DOHH2 (cell line): ENCODE measurements around the gene ATG12.
"Not testable (repeated sequence)": the region's sequence is repeated elsewhere in the genome, so short reads cannot be mapped to it uniquely, and the experiment has no call there.

ENCODE experiments used
- H3F3A ChIP-seq: fragments of 200-600 bp; sonication (generic), shearing (Covaris generic); 2 replicates; pipeline ENCODE4 v1.6.0; 2016; ENCODE audit warnings: antibody characterized with exemption, mild to moderate bottlenecking; ENCODE audit not compliant: control insufficient read depth, insufficient read depth
- H3K27ac ChIP-seq: fragments of 200-600 bp; sonication (generic); 2 replicates; pipeline ENCODE4 v1.5.1; 2014; ENCODE audit warnings: low read depth, mild to moderate bottlenecking, low read length, moderate library complexity
- H3K27me3 ChIP-seq: fragments of 200-600 bp; sonication (generic); 2 replicates; pipeline ENCODE4 v1.6.1; 2014; ENCODE audit warnings: mild to moderate bottlenecking, low read length, mixed read lengths; ENCODE audit not compliant: control insufficient read depth
- H3K36me3 ChIP-seq: fragments of 200-600 bp; sonication (generic); 2 replicates; pipeline ENCODE4 v1.6.1; 2014; ENCODE audit warnings: mild to moderate bottlenecking, low read length, moderate library complexity, mixed read lengths; ENCODE audit not compliant: control insufficient read depth
- H3K4me1 ChIP-seq: fragments of 200-600 bp; sonication (generic); 2 replicates; pipeline ENCODE4 v1.6.1; 2014; ENCODE audit warnings: mild to moderate bottlenecking, low read length, mixed read lengths; ENCODE audit not compliant: control insufficient read depth
- H3K4me2 ChIP-seq: fragments of 200-600 bp; sonication (generic); 2 replicates; pipeline ENCODE4 v1.6.0; 2014; ENCODE audit warnings: mild to moderate bottlenecking, low read length, moderate library complexity
- H3K4me3 ChIP-seq: fragments of 200-600 bp; sonication (generic); 2 replicates; pipeline ENCODE4 v1.5.1; 2014; ENCODE audit warnings: mild to moderate bottlenecking, low read length, mixed read lengths
- H3K79me2 ChIP-seq: fragments of 200-600 bp; sonication (generic); 2 replicates; pipeline ENCODE4 v1.6.1; 2014; ENCODE audit warnings: mild to moderate bottlenecking, low read length, mixed read lengths; ENCODE audit not compliant: control insufficient read depth
- H3K9me2 ChIP-seq: fragments of 200-600 bp; sonication (generic); replicated peaks from 2 replicates; pipeline ENCODE4 v1.6.1; 2014; ENCODE audit warnings: mild to moderate bottlenecking, low read length, mixed read lengths; ENCODE audit not compliant: control insufficient read depth
- H3K9me3 ChIP-seq: fragments of 200-600 bp; sonication (generic); 2 replicates; pipeline ENCODE4 v1.6.1; 2014; ENCODE audit warnings: antibody characterized with exemption, low read length, mixed read lengths; ENCODE audit not compliant: control insufficient read depth, insufficient read depth
- H4K20me1 ChIP-seq: fragments of 200-600 bp; sonication (generic); 2 replicates; pipeline ENCODE4 v1.6.0; 2014; ENCODE audit warnings: low read depth, mild to moderate bottlenecking, antibody characterized with exemption, low read length, moderate library complexity; ENCODE audit not compliant: control insufficient read depth, insufficient read depth
- CTCF ChIP-seq: fragments of 200-600 bp; sonication (generic); IDR thresholded peaks from one replicate; pipeline ENCODE4 v1.5.1; 2014; ENCODE audit warnings: antibody characterized with exemption, mild to moderate bottlenecking, low read depth, low read length; ENCODE audit not compliant: poor library complexity, severe bottlenecking
- EZH2phosphoT487 ChIP-seq: fragments of 200-600 bp; sonication (generic); IDR thresholded peaks from 2 replicates; pipeline ENCODE4 v1.6.1; 2017; ENCODE audit warnings: borderline replicate concordance, mild to moderate bottlenecking, antibody characterized with exemption, low read length, moderate library complexity, mixed read lengths

Gene ATG12

GRCh38 chr5:115809946-115810345 lies 31.4 kb downstream of the ATG12 start:
- Histone ChIP-seq H4K20me1 (no peaks in the 10 kb centered on the region), H3K27me3 (no peaks in the 10 kb centered on the region), H3K36me3 (no peaks in the 10 kb centered on the region), H3K27ac (no peak overlapping the region), H3K79me2 (no peaks in the 10 kb centered on the region), H3K4me2 (no peak overlapping the region), H3F3A (no peaks in the 10 kb centered on the region), H3K4me3 (no peak overlapping the region), H3K4me1 (peaks cover 3% of the 10 kb centered on the region), H3K9me2 (no peaks in the 10 kb centered on the region), H3K9me3 (no peaks in the 10 kb centered on the region)
- TF ChIP-seq CTCF (no peak), EZH2phosphoT487 (no peak)

- not testable (repeated sequence) for H3K4me1 ChIP-seq, H3K27me3 ChIP-seq, H3K36me3 ChIP-seq, H3F3A ChIP-seq, H3K4me3 ChIP-seq, H3K79me2 ChIP-seq, H3K4me2 ChIP-seq, H3K9me3 ChIP-seq, H4K20me1 ChIP-seq, H3K27ac ChIP-seq, H3K9me2 ChIP-seq
These were observed 33.3 kb downstream of the ATG12 start for GRCh38 chr5:115808066-115808465.

- Histone ChIP-seq H3K4me2 (no peak overlapping the region), H3K4me1 (peaks cover 3% of the 10 kb centered on the region)
These were observed 33.7 kb downstream of the ATG12 start for GRCh38 chr5:115807654-115808052.

DNA sequence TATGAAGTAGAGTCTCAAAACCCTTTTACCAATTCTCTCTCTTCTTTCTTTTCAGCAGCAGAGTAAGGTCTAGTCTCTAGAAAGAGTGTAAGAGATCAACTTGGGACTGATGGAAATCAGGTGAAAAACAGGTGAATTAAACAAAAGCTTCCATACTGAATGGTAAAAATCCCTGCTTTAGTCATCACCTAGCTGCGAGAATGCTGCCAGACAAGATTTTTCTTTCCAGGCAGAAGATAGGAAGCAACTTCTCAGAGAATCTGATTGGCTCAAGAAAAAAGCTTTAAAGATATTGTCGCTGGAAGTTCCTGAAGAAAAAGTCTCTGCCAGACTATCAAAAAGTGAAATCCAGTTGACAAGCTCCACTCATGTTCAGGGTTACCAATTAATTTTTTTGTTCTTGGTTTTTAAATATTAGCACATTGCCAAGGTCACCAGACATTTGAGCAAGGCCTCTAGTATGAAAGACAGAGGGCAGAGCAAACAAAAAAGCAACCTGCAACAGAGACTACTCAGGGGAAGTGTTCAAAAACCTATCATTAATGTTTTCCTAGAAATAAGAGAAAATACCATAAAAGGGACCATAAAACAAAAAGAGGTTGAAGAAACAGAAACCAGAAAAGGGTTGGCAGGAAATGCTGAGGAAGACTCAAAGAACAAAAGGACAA lies 34.2 kb downstream of the ATG12 start:
- no peak overlapping the region for H3K27ac ChIP-seq
- H3K79me2 ChIP-seq = no peaks in the 10 kb centered on the region
- H4K20me1 ChIP-seq = no peaks in the 10 kb centered on the region
- H3K27me3 ChIP-seq = no peaks in the 10 kb centered on the region
- no peaks in the 10 kb centered on the region for H3K9me2 ChIP-seq
- no peaks in the 10 kb centered on the region for H3K9me3 ChIP-seq
- no peak overlapping the region for H3K4me3 ChIP-seq
- TF ChIP-seq EZH2phosphoT487 (no peak), CTCF (no peak)
- no peaks in the 10 kb centered on the region for H3F3A ChIP-seq
- no peak overlapping the region for H3K4me2 ChIP-seq
- H3K36me3 ChIP-seq = no peaks in the 10 kb centered on the region
- peaks cover 3% of the 10 kb centered on the region for H3K4me1 ChIP-seq

More at GRCh38 chr5:115807654-115808052, 33.7 kb downstream of the ATG12 start:
- TF ChIP-seq CTCF (no peak), EZH2phosphoT487 (no peak)
- no peaks in the 10 kb centered on the region for H3K9me2 ChIP-seq
- no peaks in the 10 kb centered on the region for H3K27me3 ChIP-seq
- H3K79me2 ChIP-seq = no peaks in the 10 kb centered on the region
- H3K27ac ChIP-seq = no peak overlapping the region
- H3F3A ChIP-seq = no peaks in the 10 kb centered on the region
- no peaks in the 10 kb centered on the region for H3K9me3 ChIP-seq
- H3K4me3 ChIP-seq = no peak overlapping the region
- H3K36me3 ChIP-seq = no peaks in the 10 kb centered on the region
- no peaks in the 10 kb centered on the region for H4K20me1 ChIP-seq
